Dermis microvascular lymphatic vessel endothelial cell (primary cell): Measurements from ENCODE around the gene BCL11A. TPM values are rescaled to one million over a fixed set of nuclear protein-coding genes. Genes with fewer than 3 reads are reported as not detected.

Experiments
- DNase-seq, 2 donors: peaks; one replicate each; pipeline versions ENCODE4 v3.0.0 to v3.0.0-alpha.2; 2010; ENCODE audit warnings: low read depth in 2 of 2
- total RNA-seq: library from RNA; depleted of rRNA; stranded (reverse); fragments of >200 nt; gene quantifications from 2 replicates; pipeline ENCODE4 v1.2.1, GENCODE V29; 2014

BCL11A gene
- total RNA-seq, 1 donor from 2014 or later: 0.64 TPM

GRCh38 chr2:60466161-60466702 lies 87.2 kb downstream of the BCL11A start:
- no peak for DNase-seq

- DNase-seq: no peak
These were observed 87.7 kb downstream of the BCL11A start for GRCh38 chr2:60465736-60466135.

GRCh38 chr2:60463249-60463648 lies 90.2 kb downstream of the BCL11A start:
- no peak for DNase-seq

- DNase-seq: no peak
These were observed 91.9 kb downstream of the BCL11A start for GRCh38 chr2:60461421-60462108.

- no peak for DNase-seq
These were observed 92.7 kb downstream of the BCL11A start for GRCh38 chr2:60460577-60461420.

GRCh38 chr2:60459851-60460250 lies 93.6 kb downstream of the BCL11A start:
- DNase-seq: no peak

GRCh38 chr2:60456115-60456770 lies 97.2 kb downstream of the BCL11A start:
- no peak for DNase-seq

- no peak for DNase-seq
These were observed 99.6 kb downstream of the BCL11A start for GRCh38 chr2:60453872-60454271.

GRCh38 chr2:60453301-60453700 lies 100.2 kb downstream of the BCL11A start:
- no peak for DNase-seq

- DNase-seq: no peak
These were observed 103.0 kb downstream of the BCL11A start for GRCh38 chr2:60450488-60450887.

GRCh38 chr2:60447943-60448342 lies 105.5 kb downstream of the BCL11A start:
- no peak for DNase-seq

- no peak for DNase-seq
These were observed 106.8 kb downstream of the BCL11A start for GRCh38 chr2:60446413-60447267.

- DNase-seq: no peak
These were observed 107.7 kb downstream of the BCL11A start for GRCh38 chr2:60445684-60446179.

GRCh38 chr2:60442608-60443007 lies 110.8 kb downstream of the BCL11A start:
- no peak for DNase-seq

- no peak for DNase-seq
These were observed 111.7 kb downstream of the BCL11A start for GRCh38 chr2:60441800-60442199.

GRCh38 chr2:60440767-60441163 lies 112.7 kb downstream of the BCL11A start:
- DNase-seq: no peak

- DNase-seq: no peak
These were observed 113.2 kb downstream of the BCL11A start for GRCh38 chr2:60440079-60440766.

GRCh38 chr2:60439219-60439974 lies 114.1 kb downstream of the BCL11A start:
- DNase-seq: no peak

GRCh38 chr2:60438653-60439052 lies 114.8 kb downstream of the BCL11A start:
- no peak for DNase-seq

GRCh38 chr2:60438131-60438530 lies 115.3 kb downstream of the BCL11A start:
- no peak for DNase-seq
